Measurements from ENCODE around the gene MAP3K1. TPM values are rescaled to one million over a fixed set of nuclear protein-coding genes. Genes with fewer than 3 reads are reported as not detected.

MAP3K1 gene
- 36.0 and 38.2 TPM in 2 replicates for total RNA-seq
- polyA plus RNA-seq, result 11.2 and 12.0 TPM in 2 replicates

GRCh38 chr5:56814963-56815657, at the start of gene MAP3K1:
TSS of gene MAP3K1 (plus strand) at chr5:56815549. CDS start at chr5:56815574, 25 bp downstream.
- H3K9me2 ChIP-seq (replicated peaks; ENCODE audit: insufficient read depth), result no peaks in the 10 kb centered on the region
- H2AFZ ChIP-seq, result peak within 1 kb of the TSS; percentile 42
- no peaks in the 10 kb centered on the region for H3K27me3 ChIP-seq
- TF ChIP-seq CTCF (IDR thresholded peaks at IDR 0.05; ENCODE audit: poor library complexity) (peak; percentile 31), EZH2phosphoT487 (IDR thresholded peaks at IDR 0.05; ENCODE audit: low read depth, severe bottlenecking, unreplicated experiment) (no peak)
- H4K20me1 ChIP-seq (ENCODE audit: insufficient read depth, poor library complexity, severe bottlenecking), result peaks cover 13% of the 10 kb centered on the region
- no peaks in the 10 kb centered on the region for H3K36me3 ChIP-seq (replicated peaks; ENCODE audit: insufficient read depth, low read depth)
- peak within 1 kb of the TSS; percentile 78 for H3K4me3 ChIP-seq
- DNase-seq (ENCODE audit: low spot score), result peak; percentile 94
- H3K27ac ChIP-seq, result peak within 1 kb of the TSS; percentile 96
- peaks cover 6% of the 10 kb centered on the region for H3K4me1 ChIP-seq (ENCODE audit: insufficient read depth)
- peaks cover 42% of the 10 kb centered on the region for H3K79me2 ChIP-seq
- no peaks in the 10 kb centered on the region for H3K9me3 ChIP-seq (ENCODE audit: low read depth)
- H3K4me2 ChIP-seq, result peak within 1 kb of the TSS; percentile 75
- WGBS (ENCODE audit: low lambda C conversion rate, missing lambda C conversion rate), result under 1% methylated on average over 43 of the region's 87 CpGs

- Histone ChIP-seq H3K9me3 (ENCODE audit: low read depth) (no peaks in the 10 kb centered on the region), H3K4me3 (no peak overlapping the region), H3K36me3 (replicated peaks; ENCODE audit: insufficient read depth, low read depth) (no peaks in the 10 kb centered on the region), H3K79me2 (no peaks in the 10 kb centered on the region), H2AFZ (no peak overlapping the region), H3K9me2 (replicated peaks; ENCODE audit: insufficient read depth) (no peaks in the 10 kb centered on the region), H3K4me1 (ENCODE audit: insufficient read depth) (peaks cover 7% of the 10 kb centered on the region), H3K27me3 (no peaks in the 10 kb centered on the region), H4K20me1 (ENCODE audit: insufficient read depth, poor library complexity, severe bottlenecking) (no peaks in the 10 kb centered on the region), H3K4me2 (no peak overlapping the region), H3K27ac (no peak overlapping the region)
- DNase-seq (ENCODE audit: low spot score), result no peak
- WGBS (ENCODE audit: low lambda C conversion rate, missing lambda C conversion rate), result 77% methylated on average over 3 of the region's 3 CpGs
- TF ChIP-seq CTCF (IDR thresholded peaks at IDR 0.05; ENCODE audit: poor library complexity) (no peak), EZH2phosphoT487 (IDR thresholded peaks at IDR 0.05; ENCODE audit: low read depth, severe bottlenecking, unreplicated experiment) (no peak), EZH2 (IDR thresholded peaks at IDR 0.05; ENCODE audit: borderline replicate concordance) (no peak)
These were observed 48.4 kb upstream of the MAP3K1 start for GRCh38 chr5:56766926-56767325.

GRCh38 chr5:56769875-56770604, 45.3 kb upstream of the MAP3K1 start:
- no peak for TF ChIP-seq CTCF (IDR thresholded peaks at IDR 0.05; ENCODE audit: poor library complexity)

More at GRCh38 chr5:56769875-56770604, 45.3 kb upstream of the MAP3K1 start:
- H3K4me2 ChIP-seq, result no peak overlapping the region
- no peaks in the 10 kb centered on the region for H3K9me3 ChIP-seq (ENCODE audit: low read depth)
- no peaks in the 10 kb centered on the region for H4K20me1 ChIP-seq (ENCODE audit: insufficient read depth, poor library complexity, severe bottlenecking)
- no peak overlapping the region for H3K4me3 ChIP-seq
- WGBS (ENCODE audit: low lambda C conversion rate, missing lambda C conversion rate), result 96% methylated on average over 5 of the region's 5 CpGs
- no peak overlapping the region for H3K27ac ChIP-seq
- H2AFZ ChIP-seq, result no peak overlapping the region
- H3K4me1 ChIP-seq (ENCODE audit: insufficient read depth), result no peaks in the 10 kb centered on the region
- no peaks in the 10 kb centered on the region for H3K27me3 ChIP-seq
- DNase-seq (ENCODE audit: low spot score), result no peak
- no peaks in the 10 kb centered on the region for H3K36me3 ChIP-seq (replicated peaks; ENCODE audit: insufficient read depth, low read depth)
- no peaks in the 10 kb centered on the region for H3K79me2 ChIP-seq
- H3K9me2 ChIP-seq (replicated peaks; ENCODE audit: insufficient read depth), result no peaks in the 10 kb centered on the region
